Stimulated activated CD4-positive, alpha-beta T cell treated with anti-CD3 and anti-CD28 coated beads, Interleukin-12 subunit alpha, Interleukin-12 subunit beta, amount 100 ng/mL, for 24 hours (primary cell): ENCODE results near the gene GABARAP.

ENCODE experiments used
- DNase-seq, 2 experiments: peaks; one replicate each; pipeline ENCODE4 v3.0.0-alpha.2; 2020; ENCODE audit warnings: low read depth in 2 of 2

GABARAP gene

GRCh38 chr17:7239091-7240027, 2.9 kb downstream of the GABARAP start, which contains the start of gene PHF23:
TSS of gene PHF23 (minus strand) at chr17:7239457. CDS start at chr17:7239279, 178 bp downstream.
- peak; percentile 96 to 97 for DNase-seq

- DNase-seq, result no peak
Measured at GRCh38 chr17:7238420-7239090, 3.7 kb downstream of the GABARAP start.

GRCh38 chr17:7237761-7238419, 4.4 kb downstream of the GABARAP start:
- peak; percentile 76 to 86 for DNase-seq

GRCh38 chr17:7237266-7237760, 4.9 kb downstream of the GABARAP start:
- no peak for DNase-seq

GRCh38 chr17:7236808-7237207, 5.4 kb downstream of the GABARAP start:
- no peak for DNase-seq

- DNase-seq, result no peak
Measured at GRCh38 chr17:7235693-7236665, 6.3 kb downstream of the GABARAP start.

GRCh38 chr17:7234083-7234951, 7.9 kb downstream of the GABARAP start, which contains the start of gene DVL2:
TSS of gene DVL2 (minus strand) at chr17:7234517. CDS start at chr17:7234262, 255 bp downstream.
- DNase-seq, result peak; percentile 89 to 94

- no peak for DNase-seq
Measured at GRCh38 chr17:7233701-7234082, 8.6 kb downstream of the GABARAP start.

GRCh38 chr17:7232114-7232513, 10.1 kb downstream of the GABARAP start:
- DNase-seq, result no peak

GRCh38 chr17:7229504-7229903, 12.7 kb downstream of the GABARAP start:
- no peak for DNase-seq

GRCh38 chr17:7228920-7229319, 13.3 kb downstream of the GABARAP start:
- no peak for DNase-seq

GRCh38 chr17:7226721-7227710, 15.2 kb downstream of the GABARAP start:
- no peak for DNase-seq

- no peak for DNase-seq
Measured at GRCh38 chr17:7225711-7226331, 16.4 kb downstream of the GABARAP start.

GRCh38 chr17:7224661-7225111, 17.6 kb downstream of the GABARAP start:
- no peak for DNase-seq

- DNase-seq, result no peak
Measured at GRCh38 chr17:7224110-7224509, 18.1 kb downstream of the GABARAP start.

- no peak for DNase-seq
Measured at GRCh38 chr17:7223375-7223774, 18.9 kb downstream of the GABARAP start.

- no peak for DNase-seq
Measured at GRCh38 chr17:7222972-7223292, 19.3 kb downstream of the GABARAP start.
